ENCODE data around the gene TGFB2.

Gene TGFB2

DNA sequence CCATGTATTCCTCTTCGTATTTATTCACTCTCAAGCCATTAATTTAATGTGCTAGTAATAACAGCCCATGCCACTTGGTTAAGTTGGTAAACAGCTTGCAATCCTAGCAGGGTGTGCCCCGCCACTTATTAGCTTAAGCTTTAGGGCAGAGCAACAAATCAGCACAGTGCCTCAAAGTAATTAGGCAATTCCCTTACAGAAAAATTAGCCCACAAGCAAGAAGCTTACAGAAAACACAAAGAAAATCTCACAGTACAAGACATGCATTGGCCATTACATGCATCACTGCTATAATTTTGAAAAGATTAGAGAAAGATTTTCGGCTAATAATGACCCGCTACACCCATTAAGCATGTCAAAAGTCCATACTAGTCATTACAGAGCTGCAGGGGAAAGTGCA is 47.6 kb downstream of the TGFB2 start:
- no peak for DNase-seq

GRCh38 chr1:218394416-218394815 is 49.3 kb downstream of the TGFB2 start:
- DNase-seq: no peak

- DNase-seq: no peak
Observed at GRCh38 chr1:218394989-218395388, 49.9 kb downstream of the TGFB2 start.

DNA sequence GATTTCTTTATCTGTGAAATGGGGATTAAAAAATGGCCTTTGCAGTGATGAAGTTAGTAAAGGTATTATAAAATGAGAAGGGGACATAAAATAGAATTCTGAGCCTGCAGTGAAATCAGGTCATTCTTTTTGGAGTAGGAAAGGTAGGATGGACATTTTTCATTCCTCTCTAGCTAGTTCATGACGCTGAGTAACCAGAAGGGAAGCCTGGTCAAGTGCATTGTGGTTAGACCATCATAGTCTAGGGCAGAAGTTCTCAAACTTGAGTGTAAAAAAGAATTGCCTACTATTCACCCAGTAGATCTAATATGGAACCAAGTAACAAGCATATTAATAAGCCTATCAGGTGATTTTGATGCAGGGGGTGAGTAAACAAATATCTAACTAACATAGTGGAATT is 50.8 kb downstream of the TGFB2 start:
- DNase-seq: no peak

GRCh38 chr1:218397752-218398339 is 52.7 kb downstream of the TGFB2 start:
- no peak for DNase-seq

DNA sequence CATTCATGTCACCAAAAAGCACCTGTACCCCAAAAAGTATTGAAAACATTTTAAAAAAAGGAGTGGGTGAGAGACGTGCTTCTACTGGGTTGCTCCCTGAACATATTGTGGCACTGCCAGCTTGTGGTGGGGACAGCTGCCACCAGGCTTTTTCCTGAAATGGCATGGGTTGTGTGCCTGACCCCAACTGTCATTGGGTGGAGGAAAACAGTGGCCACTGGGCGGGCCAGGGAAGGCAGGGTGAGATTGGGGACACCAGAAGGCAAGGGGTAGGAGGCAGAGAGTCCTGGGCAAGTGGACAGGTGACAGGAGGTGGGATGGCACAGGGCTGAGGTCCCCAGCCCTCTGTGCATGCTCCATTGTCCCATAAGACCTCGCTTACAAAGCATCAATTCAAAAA is 55.5 kb downstream of the TGFB2 start:
- DNase-seq: no peak

DNA sequence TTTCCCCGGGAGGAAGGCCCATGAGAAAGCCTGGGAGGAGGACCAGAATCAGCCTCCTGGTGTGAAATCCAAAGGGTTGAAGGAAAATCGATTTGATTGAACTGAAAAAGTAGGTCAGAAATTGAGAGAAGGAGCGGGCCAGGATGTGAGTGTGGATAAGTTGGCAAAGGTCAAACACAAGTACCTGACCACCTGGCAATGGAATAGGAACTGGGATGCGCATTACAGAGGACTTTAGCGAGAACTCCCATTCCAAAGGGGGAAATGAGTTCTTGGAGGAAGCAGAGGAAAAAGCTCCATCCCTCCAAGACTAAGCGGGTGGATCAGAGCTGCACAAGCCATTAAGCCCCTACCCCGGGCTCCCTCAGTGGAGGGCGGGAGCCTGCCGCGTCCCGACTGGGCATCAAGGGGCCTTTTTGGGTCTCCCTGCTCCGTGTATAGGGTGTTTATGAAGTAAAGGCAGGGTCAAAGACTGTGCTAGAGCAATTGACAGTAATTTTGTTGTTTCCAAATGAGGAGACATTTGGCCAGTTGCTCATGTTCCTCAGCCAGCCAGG is 56.4 kb downstream of the TGFB2 start:
- no peak for DNase-seq

GRCh38 chr1:218401998-218402785 is 57.1 kb downstream of the TGFB2 start:
- DNase-seq: no peak

- DNase-seq: no peak
Observed at GRCh38 chr1:218402786-218403120, 57.6 kb downstream of the TGFB2 start.

DNA sequence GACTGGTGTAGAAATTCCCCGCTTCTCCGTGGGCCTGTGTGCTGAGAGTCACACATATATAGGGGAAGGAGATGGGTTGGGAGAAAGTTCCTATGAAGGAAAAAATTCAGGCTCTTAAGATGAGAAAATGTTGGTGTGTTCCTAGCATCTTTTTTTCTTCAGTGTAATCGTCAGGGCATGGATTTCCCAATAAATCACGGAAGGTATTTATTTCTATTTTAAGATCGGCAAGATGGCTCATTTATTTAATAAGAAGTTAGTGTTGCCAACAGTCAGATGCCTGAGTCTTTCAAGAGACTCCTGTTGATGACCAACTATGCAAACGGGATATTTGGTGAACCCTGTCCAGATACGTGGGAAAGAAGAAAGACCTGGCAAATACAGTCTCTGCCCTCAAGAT is 58.2 kb downstream of the TGFB2 start:
- no peak for DNase-seq

DNA sequence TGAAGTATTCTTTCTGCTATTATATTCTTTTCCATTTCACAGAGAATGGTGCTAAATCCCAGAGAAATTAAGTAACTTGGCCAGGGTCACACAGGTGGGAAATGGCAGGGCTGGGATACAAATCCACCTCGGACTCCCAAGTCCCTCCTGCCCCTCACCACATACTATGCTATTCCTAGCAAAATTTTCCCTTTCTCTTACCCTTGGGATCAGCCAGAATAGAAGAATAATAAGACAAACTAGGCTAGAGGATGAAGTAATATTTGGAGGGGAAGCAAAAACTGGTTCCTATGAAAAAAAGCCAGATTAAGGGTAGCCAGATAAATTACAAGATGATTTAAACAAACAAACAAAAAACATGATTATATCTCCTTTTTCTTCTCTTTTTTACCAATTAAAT is 62.5 kb downstream of the TGFB2 start:
- no peak for DNase-seq

- no peak for DNase-seq
Observed at GRCh38 chr1:218408135-218408534, 63.0 kb downstream of the TGFB2 start.

- DNase-seq: no peak
Observed at GRCh38 chr1:218408942-218409341, 63.8 kb downstream of the TGFB2 start.

- no peak for DNase-seq
Observed at GRCh38 chr1:218409946-218410510, 64.9 kb downstream of the TGFB2 start.

DNA sequence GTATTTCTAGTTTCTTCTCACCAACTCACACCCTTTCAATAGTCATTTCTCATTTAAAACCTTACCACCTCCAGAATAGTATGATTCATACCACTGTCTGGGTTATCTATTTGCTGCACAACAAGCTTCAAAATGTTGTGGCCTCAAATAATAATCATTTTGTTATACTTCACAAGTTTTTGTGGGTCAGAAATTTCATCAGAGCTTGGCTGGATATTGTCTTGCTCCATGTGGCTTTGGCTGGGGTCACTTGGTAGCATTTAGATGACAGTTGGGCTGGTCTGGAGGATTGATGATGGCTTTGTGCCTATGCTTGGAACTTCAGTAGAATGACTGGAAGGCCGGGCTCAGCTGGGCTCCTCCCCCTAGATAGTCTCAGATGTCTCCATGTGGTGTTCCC is 66.0 kb downstream of the TGFB2 start:
- DNase-seq: no peak

- no peak for DNase-seq
Observed at GRCh38 chr1:218412171-218412570, 67.0 kb downstream of the TGFB2 start.

DNA sequence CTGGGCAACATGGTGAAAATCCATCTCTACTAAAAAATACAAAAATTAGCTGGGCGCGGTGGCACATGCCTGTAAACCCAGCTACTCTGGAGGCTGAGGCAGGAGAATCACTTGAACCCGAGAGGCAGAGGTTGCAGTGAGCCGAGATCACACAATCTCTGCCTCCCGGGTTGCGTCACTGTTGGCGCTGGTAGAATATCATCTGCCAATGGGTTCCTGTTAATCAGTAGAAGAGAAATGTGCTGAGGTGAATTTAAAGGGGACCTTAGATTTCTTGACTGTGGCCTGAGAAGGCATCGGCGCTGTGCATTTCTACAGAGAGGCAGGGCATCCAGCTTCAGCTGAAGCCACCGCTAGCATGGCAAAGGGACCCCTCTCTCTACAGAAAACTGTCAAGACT is 68.0 kb downstream of the TGFB2 start:
- DNase-seq: no peak

- DNase-seq: no peak
Observed at GRCh38 chr1:218414060-218414728, 69.1 kb downstream of the TGFB2 start.

DNA sequence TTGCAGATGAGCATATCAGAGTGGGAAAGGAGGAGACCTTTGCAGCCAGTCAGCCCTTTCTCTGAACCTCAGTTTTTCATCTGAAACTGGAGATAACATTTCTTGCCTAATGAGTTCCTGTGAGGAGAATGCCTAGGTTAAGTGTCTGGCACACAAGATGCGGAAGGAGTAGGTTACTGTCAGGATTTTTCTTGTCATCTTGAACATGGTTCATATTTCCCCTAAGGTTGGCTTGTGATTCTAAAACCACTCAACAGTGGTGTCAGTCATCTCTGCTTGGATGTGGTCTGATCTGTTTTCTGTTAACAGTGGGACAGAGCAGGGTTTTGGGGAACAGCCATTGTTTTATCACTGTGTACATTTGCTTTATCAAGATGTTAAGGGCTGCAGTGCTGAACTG is 70.6 kb downstream of the TGFB2 start:
- DNase-seq: peak; percentile 41

GRCh38 chr1:218421531-218421930 is 76.4 kb downstream of the TGFB2 start:
- no peak for DNase-seq

- DNase-seq: no peak
Observed at GRCh38 chr1:218424502-218424901, 79.4 kb downstream of the TGFB2 start.

GRCh38 chr1:218425647-218426342 is 80.7 kb downstream of the TGFB2 start:
- no peak for DNase-seq

- DNase-seq: no peak
Observed at GRCh38 chr1:218426343-218426657, 81.2 kb downstream of the TGFB2 start.

Data from hematopoietic multipotent progenitor cell treated with erythropoietin and hydrocortisone succinate and interleukin-3 and kit ligand, for 4 days (in vitro differentiated cells).